SIG-M5 treated with dmso at 0.1 percent for 504 hours (cell line): ENCODE measurements around the gene PTPN9.
"Not testable (repeated sequence)": the region's sequence is repeated elsewhere in the genome, so short reads cannot be mapped to it uniquely, and the experiment has no call there.

ENCODE experiments used
- DNase-seq: peaks from one replicate; lab custom pipeline; 2025; ENCODE audit not compliant: unreplicated experiment; lab: John Stamatoyannopoulos, UW

Gene PTPN9

GRCh38 chr15:75532413-75533250 lies 46.5 kb downstream of the PTPN9 start:
- peak; percentile 23 for DNase-seq

GRCh38 chr15:75531041-75531450 lies 48.1 kb downstream of the PTPN9 start:
- no peak for DNase-seq

GRCh38 chr15:75530169-75530568 lies 48.9 kb downstream of the PTPN9 start:
- no peak for DNase-seq

GRCh38 chr15:75525756-75526155 lies 53.4 kb downstream of the PTPN9 start:
- DNase-seq = not testable (repeated sequence)

DNA sequence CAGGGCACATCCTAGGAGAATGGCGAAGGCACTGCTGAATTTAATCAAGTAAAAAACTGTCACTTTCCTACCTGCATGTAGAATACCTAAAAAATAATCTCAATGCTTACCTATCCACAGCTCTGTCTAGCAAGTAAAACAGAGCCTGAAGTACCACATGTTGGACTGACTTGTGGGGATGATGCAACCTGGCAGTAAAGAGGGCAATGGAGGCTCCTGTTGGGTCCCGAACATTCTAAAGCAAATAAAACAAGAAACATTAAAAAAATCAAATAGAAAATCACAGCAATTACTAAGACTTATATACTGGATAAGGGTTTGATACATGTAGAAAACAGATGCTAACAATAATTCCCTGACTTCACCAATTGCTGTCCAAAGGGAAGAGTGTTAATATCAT lies 56.1 kb downstream of the PTPN9 start:
- no peak for DNase-seq

GRCh38 chr15:75517233-75517632 lies 61.9 kb downstream of the PTPN9 start:
- no peak for DNase-seq

- peak; percentile 35 for DNase-seq
Measured at GRCh38 chr15:75508840-75509532, 70.1 kb downstream of the PTPN9 start.

DNA sequence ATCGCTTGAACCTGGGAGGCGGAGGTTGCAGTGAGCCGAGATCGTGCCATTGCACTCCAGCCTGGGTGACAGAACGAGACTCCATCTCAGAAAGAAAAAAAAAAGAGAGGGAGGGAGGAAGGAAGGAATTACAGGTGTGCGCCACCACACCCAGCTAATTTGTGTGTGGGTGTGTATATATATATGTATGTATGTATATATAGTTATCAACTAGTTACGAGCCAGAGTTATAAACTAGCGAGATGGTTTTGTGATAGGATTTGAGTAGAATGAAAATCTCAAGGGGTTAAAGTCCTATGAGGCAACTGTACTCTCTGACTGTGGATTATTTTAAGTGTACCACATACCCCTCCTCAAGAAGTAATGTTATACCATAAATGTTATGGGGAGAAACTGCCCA lies 76.8 kb downstream of the PTPN9 start:
- DNase-seq = no peak

DNA sequence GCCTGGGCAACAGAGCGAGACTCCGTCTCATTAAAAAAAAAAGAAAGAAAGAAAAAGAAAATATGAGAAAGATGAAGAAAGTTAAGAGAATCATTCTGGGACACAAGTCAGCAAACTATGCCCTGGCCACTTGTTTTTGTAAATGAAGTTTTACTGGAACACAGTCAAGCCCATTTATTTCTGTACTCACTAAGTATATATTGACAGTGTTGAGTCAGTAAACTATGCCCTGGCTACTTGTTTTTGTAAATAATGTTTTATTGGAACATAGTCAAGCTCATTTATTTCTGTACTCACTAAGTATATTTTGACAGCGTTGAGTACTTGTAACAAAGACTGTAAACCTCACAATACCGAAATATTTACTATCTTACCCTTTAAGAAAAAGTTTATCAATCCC lies 85.4 kb downstream of the PTPN9 start:
- DNase-seq = no peak

- DNase-seq = no peak
Measured at GRCh38 chr15:75483961-75484360, 95.2 kb downstream of the PTPN9 start.

GRCh38 chr15:75483556-75483955 lies 95.6 kb downstream of the PTPN9 start:
- DNase-seq = not testable (repeated sequence)

- no peak for DNase-seq
Measured at GRCh38 chr15:75483106-75483505, 96.0 kb downstream of the PTPN9 start.

- DNase-seq = not testable (repeated sequence)
Measured at GRCh38 chr15:75480463-75480862, 98.7 kb downstream of the PTPN9 start.

DNA sequence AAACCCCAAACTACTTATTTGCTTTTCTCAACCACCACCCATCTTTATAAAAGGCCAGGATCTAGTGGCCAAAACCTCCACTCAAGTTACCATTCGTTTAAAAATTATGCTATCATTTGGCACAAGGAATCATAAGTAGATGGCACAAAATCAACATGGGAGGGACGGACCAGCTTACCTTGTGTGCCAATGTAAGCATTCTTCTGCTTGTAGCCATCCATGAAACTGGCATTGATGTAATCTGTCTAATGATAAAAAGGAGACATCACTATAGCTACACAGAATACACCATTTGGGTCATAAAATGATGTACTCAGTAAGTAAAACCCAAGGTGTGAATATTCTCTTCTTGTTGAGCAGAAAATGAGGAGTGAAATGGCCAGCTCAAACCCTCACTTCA lies 99.4 kb downstream of the PTPN9 start:
- DNase-seq = no peak

DNA sequence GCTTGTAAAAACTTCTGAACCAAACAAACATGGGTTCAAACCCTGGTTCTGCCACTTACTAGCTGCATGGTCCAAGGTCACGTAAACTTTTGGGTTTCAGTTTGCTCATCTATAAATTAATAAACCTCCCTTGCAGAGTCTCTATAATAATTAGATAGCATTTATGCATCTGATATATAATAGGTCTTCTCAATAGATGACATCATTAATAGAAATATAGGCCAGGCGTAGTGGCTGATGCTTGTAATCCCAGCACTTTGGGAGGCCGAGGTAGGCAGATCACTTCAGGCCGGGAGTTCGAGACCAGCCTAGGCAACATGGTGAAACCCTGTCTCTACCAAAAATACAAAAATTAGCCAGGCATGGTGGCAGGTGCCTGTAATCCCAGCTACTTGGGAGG lies 102.0 kb downstream of the PTPN9 start:
- not testable (repeated sequence) for DNase-seq

- DNase-seq = no peak
Measured at GRCh38 chr15:75468913-75469598, 110.1 kb downstream of the PTPN9 start.

GRCh38 chr15:75460646-75461045 lies 118.5 kb downstream of the PTPN9 start:
- no peak for DNase-seq

- DNase-seq = no peak
Measured at GRCh38 chr15:75459581-75459980, 119.5 kb downstream of the PTPN9 start.

DNA sequence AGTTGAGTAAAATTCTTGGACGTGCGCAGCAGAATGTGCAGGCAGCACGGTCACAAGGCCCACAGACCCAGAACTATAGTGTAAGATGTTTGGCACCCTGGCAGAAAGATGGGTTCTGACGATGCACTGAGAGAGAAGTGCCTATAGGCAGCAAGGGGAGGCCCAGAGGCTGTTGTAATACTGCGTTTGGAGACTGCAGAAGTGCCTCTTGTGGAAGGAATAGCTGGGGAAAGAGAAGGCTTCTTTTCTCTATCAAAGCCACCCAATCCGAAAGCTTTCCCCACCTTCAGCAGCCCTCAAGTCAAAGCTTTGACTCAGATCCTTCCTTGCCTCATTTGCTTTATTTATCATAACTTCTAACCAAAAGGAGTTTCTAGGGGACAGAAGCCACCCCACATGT lies 122.4 kb downstream of the PTPN9 start:
- DNase-seq = peak; percentile 56

DNA sequence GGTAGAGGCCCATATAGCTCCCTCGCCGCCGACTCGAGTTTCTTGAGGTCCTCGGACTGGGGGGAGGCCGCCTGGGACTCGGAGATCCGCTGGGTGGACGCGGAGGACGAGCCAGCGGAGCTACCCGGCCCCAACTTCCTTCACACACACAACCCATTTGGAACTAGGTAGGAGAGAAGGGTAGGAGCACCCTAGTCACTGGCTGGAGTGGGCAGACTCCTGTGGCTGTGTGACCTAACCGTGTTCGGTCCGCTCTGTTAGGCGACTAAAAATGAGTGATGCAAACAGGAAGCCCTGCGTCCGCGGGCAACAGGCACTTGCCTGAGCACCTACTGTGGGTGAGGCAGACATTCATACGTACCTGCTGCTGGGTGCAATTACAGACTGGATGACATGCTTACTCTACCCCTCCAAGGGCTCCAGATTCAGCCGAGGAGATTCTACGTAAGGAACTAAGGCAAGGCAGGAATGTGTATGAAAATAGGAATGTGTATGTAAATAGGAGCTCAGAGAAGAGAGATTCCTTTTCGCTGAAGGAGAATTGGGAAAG lies 123.1 kb downstream of the PTPN9 start:
- peak; percentile 65 for DNase-seq

DNA sequence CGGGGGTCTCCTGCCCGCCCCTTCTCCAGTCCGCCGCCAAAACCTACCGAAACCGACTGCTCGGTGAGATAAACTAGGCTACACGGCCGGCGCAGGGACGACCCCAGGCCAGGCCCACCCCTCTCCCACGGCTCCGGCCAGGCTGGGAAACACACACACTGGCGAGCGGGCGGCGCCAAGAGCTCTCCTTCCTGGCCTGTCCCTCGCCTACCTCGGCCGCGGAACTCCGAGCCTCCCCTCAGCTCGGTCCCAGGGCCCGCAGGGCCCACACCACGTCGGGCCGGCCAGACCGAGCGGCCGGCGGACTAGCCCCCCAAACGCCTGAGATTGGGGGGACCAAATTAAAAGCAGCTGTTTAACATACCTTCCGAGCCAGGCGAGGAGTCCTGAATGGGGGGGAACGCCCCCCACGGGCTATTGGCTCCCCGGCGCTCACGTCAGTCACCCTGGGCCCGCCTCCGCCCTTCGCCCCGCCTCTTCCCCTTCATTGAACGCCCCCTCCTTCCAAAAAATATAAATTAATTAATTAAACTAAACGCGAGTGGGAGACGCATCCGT lies 123.6 kb downstream of the PTPN9 start:
- DNase-seq = peak; percentile 83
